Measurements from ENCODE around the gene KIF18B. TPM values are rescaled to one million over a fixed set of nuclear protein-coding genes. Genes with fewer than 3 reads are reported as not detected.
A peak's percentile ranks its signal among the peaks of the same experiment; 100 is the strongest.
"Not testable (repeated sequence)": the region's sequence is repeated elsewhere in the genome, so short reads cannot be mapped to it uniquely, and the experiment has no call there.

KIF18B gene
- total RNA-seq, 2 experiments from 2014 or later, result 0.05 to 0.08 TPM

DNA sequence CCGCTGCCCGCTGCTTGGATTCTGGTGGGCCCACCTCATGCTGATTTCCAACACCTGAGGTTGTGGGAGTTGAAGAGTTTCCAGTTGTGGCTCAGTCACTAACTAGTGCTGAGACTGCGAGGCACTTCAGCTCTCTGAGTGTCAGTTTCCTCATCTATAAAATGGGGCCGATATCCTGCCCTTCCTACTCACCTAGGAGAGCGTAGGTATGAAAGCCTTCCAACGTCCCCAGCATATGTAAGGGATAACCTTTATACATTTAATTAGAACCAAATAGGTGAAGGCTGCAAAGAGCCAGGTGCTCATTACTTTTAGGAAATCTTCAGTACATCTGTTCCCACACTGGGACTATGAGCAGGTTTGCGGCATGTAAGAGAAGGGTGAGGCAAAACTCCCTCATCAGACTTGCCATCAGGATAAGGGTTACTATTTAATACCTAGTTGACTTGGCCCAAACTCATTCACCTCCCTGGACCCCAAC is 782 bp upstream of the KIF18B start:
- H3K36me3 ChIP-seq (ENCODE audit: insufficient read depth, low read length), result no peaks in the 10 kb centered on the region
- Mint-ChIP-seq H3K9me3 (no peaks in the 10 kb centered on the region), H3K4me3 (peak overlapping the region; percentile 93), H3K27ac (peak overlapping the region; percentile 85), H3K36me3 (ENCODE audit: low read depth) (no peaks in the 10 kb centered on the region), H3K4me1 (ENCODE audit: low read depth) (peaks cover 7% of the 10 kb centered on the region), H3K27me3 (no peaks in the 10 kb centered on the region)
- ChIA-PET POLR2A (no interaction called here), CTCF (no interaction called here)
- no peak for ATAC-seq (ENCODE audit: poor library complexity)
- TF ChIP-seq, protein P1, sequence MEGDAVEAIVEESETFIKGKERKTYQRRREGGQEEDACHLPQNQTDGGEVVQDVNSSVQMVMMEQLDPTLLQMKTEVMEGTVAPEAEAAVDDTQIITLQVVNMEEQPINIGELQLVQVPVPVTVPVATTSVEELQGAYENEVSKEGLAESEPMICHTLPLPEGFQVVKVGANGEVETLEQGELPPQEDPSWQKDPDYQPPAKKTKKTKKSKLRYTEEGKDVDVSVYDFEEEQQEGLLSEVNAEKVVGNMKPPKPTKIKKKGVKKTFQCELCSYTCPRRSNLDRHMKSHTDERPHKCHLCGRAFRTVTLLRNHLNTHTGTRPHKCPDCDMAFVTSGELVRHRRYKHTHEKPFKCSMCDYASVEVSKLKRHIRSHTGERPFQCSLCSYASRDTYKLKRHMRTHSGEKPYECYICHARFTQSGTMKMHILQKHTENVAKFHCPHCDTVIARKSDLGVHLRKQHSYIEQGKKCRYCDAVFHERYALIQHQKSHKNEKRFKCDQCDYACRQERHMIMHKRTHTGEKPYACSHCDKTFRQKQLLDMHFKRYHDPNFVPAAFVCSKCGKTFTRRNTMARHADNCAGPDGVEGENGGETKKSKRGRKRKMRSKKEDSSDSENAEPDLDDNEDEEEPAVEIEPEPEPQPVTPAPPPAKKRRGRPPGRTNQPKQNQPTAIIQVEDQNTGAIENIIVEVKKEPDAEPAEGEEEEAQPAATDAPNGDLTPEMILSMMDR (IDR thresholded peaks at IDR 0.05), result no peak
- no peak for DNase-seq
- H3K27ac ChIP-seq (ENCODE audit: low read depth in 1 of 2, low read length in 2 of 2), result no peak overlapping the region
- peaks cover 0 to 5% of the 10 kb centered on the region in 2 experiments for H3K27me3 ChIP-seq (ENCODE audit: control insufficient read depth in 1 of 2, insufficient read depth in 2 of 2, low read length in 2 of 2)
- H3K9me3 ChIP-seq (ENCODE audit: control insufficient read depth in 1 of 2, insufficient read depth in 1 of 2, low read length in 2 of 2), result no peaks in the 10 kb centered on the region
- peak overlapping the region; percentile 60 for H3K4me3 ChIP-seq (ENCODE audit: low read length)
- intact Hi-C loops (cut with DNase I, micrococcal nuclease), result loop anchor here in 1 of 2 experiments (2.0 to 5.0 kb wide), 3 partner anchors 20 to 104 kb away; partner anchors contain the start of genes C1QL1 and DCAKD
- H3K4me1 ChIP-seq (ENCODE audit: insufficient read depth, low read length), result peaks cover 20% of the 10 kb centered on the region

DNA sequence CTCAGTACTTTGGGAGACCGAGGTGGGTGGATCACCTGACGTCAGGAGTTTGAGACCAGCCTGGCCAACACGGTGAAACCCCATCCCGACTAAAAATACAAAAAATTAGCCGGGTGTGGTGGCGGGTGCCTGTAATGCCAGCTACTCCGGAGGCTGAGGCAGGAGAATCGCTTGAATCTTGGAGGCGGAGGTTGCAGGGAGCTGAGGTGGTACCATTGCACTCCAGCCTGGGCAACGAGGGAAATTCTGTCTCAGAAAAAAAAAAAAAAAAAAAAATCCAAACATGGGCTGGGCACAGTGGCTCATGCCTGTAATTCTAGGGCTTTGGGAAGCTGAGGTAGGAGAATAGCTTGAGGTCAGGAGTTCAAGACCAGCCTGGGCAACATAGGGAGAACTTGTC is 1.9 kb downstream of the KIF18B start:
- H3K4me3 Mint-ChIP-seq; H3K36me3 ChIP-seq (ENCODE audit: insufficient read depth, low read length); H3K36me3 Mint-ChIP-seq (ENCODE audit: low read depth); POLR2A ChIA-PET; DNase-seq; H3K4me1 Mint-ChIP-seq (ENCODE audit: low read depth); H3K27ac Mint-ChIP-seq; ATAC-seq (ENCODE audit: poor library complexity); H3K27ac ChIP-seq (ENCODE audit: low read depth in 1 of 2, low read length in 2 of 2); H3K27me3 ChIP-seq (ENCODE audit: control insufficient read depth in 1 of 2, insufficient read depth in 2 of 2, low read length in 2 of 2); H3K9me3 Mint-ChIP-seq; H3K9me3 ChIP-seq (ENCODE audit: control insufficient read depth in 1 of 2, insufficient read depth in 1 of 2, low read length in 2 of 2); H3K27me3 Mint-ChIP-seq; H3K4me3 ChIP-seq (ENCODE audit: low read length): not testable (repeated sequence)
- intact Hi-C loops (cut with DNase I, micrococcal nuclease), result loop anchor here in 1 of 2 experiments (5.0 kb wide), 1 partner anchor 107 kb away; the partner anchor contains the start of gene DCAKD
- CTCF ChIA-PET, result interaction anchor here (0.9 kb wide), 1 partner anchor 76 kb away, joined by 3 read pairs; no protein-coding TSS in a partner anchor
- H3K4me1 ChIP-seq (ENCODE audit: insufficient read depth, low read length), result peaks cover 23% of the 10 kb centered on the region

DNA sequence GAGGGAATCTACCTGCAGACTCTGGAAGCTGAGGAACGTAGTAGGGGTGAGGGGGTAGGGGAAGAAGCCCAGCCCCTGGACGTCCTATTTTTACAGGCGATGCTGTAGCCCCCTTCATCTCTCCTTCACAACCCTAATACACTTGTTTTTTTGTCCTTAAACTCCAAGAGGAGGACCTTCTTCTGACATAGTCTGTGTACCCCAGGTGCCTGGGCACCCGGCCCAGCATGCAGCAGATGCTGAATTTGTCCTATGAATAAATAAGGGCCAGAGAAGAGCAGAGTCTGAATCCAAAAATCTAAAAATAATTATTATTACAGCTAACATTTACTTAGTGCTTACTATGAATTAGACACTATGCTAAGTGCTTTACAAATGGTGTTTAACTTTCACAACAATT is 5.1 kb downstream of the KIF18B start:
- POLR2A ChIA-PET, result no interaction called here

More for the DNA sequence above, 5.1 kb downstream of the KIF18B start:
- no peaks in the 10 kb centered on the region for H3K27me3 Mint-ChIP-seq
- Histone ChIP-seq H3K4me1 (ENCODE audit: insufficient read depth, low read length) (peaks cover 13% of the 10 kb centered on the region), H3K27ac (ENCODE audit: low read depth in 1 of 2, low read length in 2 of 2) (no peak overlapping the region), H3K4me3 (ENCODE audit: low read length) (no peak overlapping the region), H3K36me3 (ENCODE audit: insufficient read depth, low read length) (no peaks in the 10 kb centered on the region), H3K27me3 (ENCODE audit: control insufficient read depth in 1 of 2, insufficient read depth in 2 of 2, low read length in 2 of 2) (peaks cover 0 to 5% of the 10 kb centered on the region in 2 experiments), H3K9me3 (ENCODE audit: control insufficient read depth in 1 of 2, insufficient read depth in 1 of 2, low read length in 2 of 2) (no peaks in the 10 kb centered on the region)
- ATAC-seq (ENCODE audit: poor library complexity) (no peak), DNase-seq (no peak)
- no peak overlapping the region for H3K27ac Mint-ChIP-seq
- no peaks in the 10 kb centered on the region for H3K4me1 Mint-ChIP-seq (ENCODE audit: low read depth)
- no peak overlapping the region for H3K4me3 Mint-ChIP-seq
- H3K9me3 Mint-ChIP-seq, result peaks cover 2% of the 10 kb centered on the region
- intact Hi-C loops (cut with DNase I, micrococcal nuclease), result no loop called here
- TF ChIP-seq, protein P1 (IDR thresholded peaks at IDR 0.05), result no peak
- no peaks in the 10 kb centered on the region for H3K36me3 Mint-ChIP-seq (ENCODE audit: low read depth)
- CTCF ChIA-PET, result no interaction called here
